OCI-LY7 (cell line): ENCODE results near the gene GDA. TPM values are rescaled to one million over a fixed set of nuclear protein-coding genes. Genes with fewer than 3 reads are reported as not detected.
A peak's percentile ranks its signal among the peaks of the same experiment; 100 is the strongest.

Experiments used
- BruUV-seq: library from RNA; stranded (reverse); fragments of 400-500 nt; replicated peaks from 2 replicates; lab custom pipeline; 2021; lab: Mats Ljungman, UMichigan
- CTCF ChIA-PET: fragments of 300-600 bp; sonication (Branson Sonifier 250); formaldehyde crosslinking; loops from one replicate; lab custom pipeline; 2022; ENCODE audit warnings: antibody characterized with exemption; ENCODE audit not compliant: unreplicated experiment; lab: Charles Lee
- POLR2A ChIA-PET: fragments of 300-600 bp; sonication (Branson Sonifier 250); formaldehyde crosslinking; loops from one replicate; lab custom pipeline; 2022; ENCODE audit warnings: antibody characterized with exemption; lab: Charles Lee
- DNase-seq: peaks from one replicate; pipeline ENCODE4 v3.0.0-alpha.2; 2015; ENCODE audit warnings: low spot score
- H2AFZ ChIP-seq: fragments of 200-600 bp; sonication (generic), shearing (Covaris generic); 2 replicates; pipeline ENCODE4 v1.6.1; 2014; ENCODE audit warnings: mild to moderate bottlenecking, antibody characterized with exemption, low read length, moderate library complexity
- H3K27ac ChIP-seq: fragments of 200-600 bp; sonication (generic); 2 replicates; pipeline ENCODE4 v1.5.1; 2014; ENCODE audit warnings: mixed run types, low read depth, mild to moderate bottlenecking, moderate library complexity, low read length, inconsistent platforms; ENCODE audit not compliant: poor library complexity, severe bottlenecking
- H3K36me3 ChIP-seq: fragments of 200-600 bp; sonication (generic); 2 replicates; pipeline ENCODE4 v1.6.1; 2014; ENCODE audit warnings: mild to moderate bottlenecking, antibody characterized with exemption, low read length, moderate library complexity, mixed read lengths; ENCODE audit not compliant: insufficient read depth
- H3K4me1 ChIP-seq: fragments of 200-600 bp; sonication (generic); 2 replicates; pipeline ENCODE4 v1.5.1; 2014; ENCODE audit warnings: mild to moderate bottlenecking, low read length; ENCODE audit not compliant: insufficient read depth, poor library complexity, severe bottlenecking
- H3K4me2 ChIP-seq: fragments of 200-600 bp; sonication (generic); 2 replicates; pipeline ENCODE4 v1.6.1; 2014; ENCODE audit warnings: mild to moderate bottlenecking, low read length
- H3K4me3 ChIP-seq: fragments of 200-600 bp; sonication (generic); 2 replicates; pipeline ENCODE4 v1.5.1; 2014; ENCODE audit warnings: mild to moderate bottlenecking, low read depth, low read length; ENCODE audit not compliant: poor library complexity, severe bottlenecking
- H3K79me2 ChIP-seq: fragments of 200-600 bp; sonication (generic); 2 replicates; pipeline ENCODE4 v1.6.1; 2016; ENCODE audit warnings: low read depth, mild to moderate bottlenecking, low read length, moderate library complexity, mixed read lengths; ENCODE audit not compliant: insufficient read depth
- H3K9me2 ChIP-seq: fragments of 200-600 bp; sonication (generic); 2 replicates; pipeline ENCODE4 v1.6.1; 2016; ENCODE audit warnings: mild to moderate bottlenecking, low read length, mixed read lengths; ENCODE audit not compliant: insufficient read depth
- H3K9me3 ChIP-seq: fragments of 200-600 bp; sonication (generic); 2 replicates; pipeline ENCODE4 v1.6.1; 2014; ENCODE audit warnings: mild to moderate bottlenecking, mixed run types, low read length, mixed read lengths
- H4K20me1 ChIP-seq: fragments of 200-600 bp; sonication (generic); 2 replicates; pipeline ENCODE4 v1.6.1; 2014; ENCODE audit warnings: mild to moderate bottlenecking, antibody characterized with exemption, low read length, moderate library complexity, mixed read lengths; ENCODE audit not compliant: insufficient read depth
- EZH2phosphoT487 ChIP-seq: fragments of 200-600 bp; sonication (generic); IDR thresholded peaks from 2 replicates; pipeline ENCODE4 v1.6.1; 2018; ENCODE audit warnings: low read depth, borderline replicate concordance, mild to moderate bottlenecking, mixed run types, antibody characterized with exemption, low read length, moderate library complexity, mixed read lengths
- intact Hi-C: fragments of 100-400 bp; cut with micrococcal nuclease; formaldehyde crosslinking; loops from one replicate; pipeline ENCODE4 v1.10.0; 2022; ENCODE audit not compliant: unreplicated experiment
- total RNA-seq, 2 experiments: library from RNA; depleted of rRNA in 1 of 2; stranded (reverse); fragments of >200 nt in 1 of 2; shearing (Covaris generic) in 1 of 2; gene quantifications; 2 replicates each; pipeline ENCODE4 v1.2.3, GENCODE V29; 2014 to 2022
- TF ChIP-seq, protein P1 (sequence below): fragments of 200-600 bp; sonication (generic); conservative IDR thresholded peaks from 2 replicates; pipeline ENCODE4 v1.5.1; 2014; ENCODE audit warnings: mild to moderate bottlenecking, antibody characterized with exemption, low read length, moderate library complexity, mixed read lengths

GDA gene
- total RNA-seq, 2 experiments from 2014 or later = not detected

GRCh38 chr9:72271613-72272478 lies 122.6 kb downstream of the GDA start:
- Histone ChIP-seq H4K20me1 (no peaks in the 10 kb centered on the region), H3K9me3 (no peaks in the 10 kb centered on the region), H2AFZ (no peak overlapping the region), H3K9me2 (no peaks in the 10 kb centered on the region), H3K36me3 (no peaks in the 10 kb centered on the region), H3K4me2 (no peak overlapping the region), H3K4me1 (no peaks in the 10 kb centered on the region), H3K79me2 (no peaks in the 10 kb centered on the region), H3K27ac (no peak overlapping the region), H3K4me3 (no peak overlapping the region)
- TF ChIP-seq, protein P1, sequence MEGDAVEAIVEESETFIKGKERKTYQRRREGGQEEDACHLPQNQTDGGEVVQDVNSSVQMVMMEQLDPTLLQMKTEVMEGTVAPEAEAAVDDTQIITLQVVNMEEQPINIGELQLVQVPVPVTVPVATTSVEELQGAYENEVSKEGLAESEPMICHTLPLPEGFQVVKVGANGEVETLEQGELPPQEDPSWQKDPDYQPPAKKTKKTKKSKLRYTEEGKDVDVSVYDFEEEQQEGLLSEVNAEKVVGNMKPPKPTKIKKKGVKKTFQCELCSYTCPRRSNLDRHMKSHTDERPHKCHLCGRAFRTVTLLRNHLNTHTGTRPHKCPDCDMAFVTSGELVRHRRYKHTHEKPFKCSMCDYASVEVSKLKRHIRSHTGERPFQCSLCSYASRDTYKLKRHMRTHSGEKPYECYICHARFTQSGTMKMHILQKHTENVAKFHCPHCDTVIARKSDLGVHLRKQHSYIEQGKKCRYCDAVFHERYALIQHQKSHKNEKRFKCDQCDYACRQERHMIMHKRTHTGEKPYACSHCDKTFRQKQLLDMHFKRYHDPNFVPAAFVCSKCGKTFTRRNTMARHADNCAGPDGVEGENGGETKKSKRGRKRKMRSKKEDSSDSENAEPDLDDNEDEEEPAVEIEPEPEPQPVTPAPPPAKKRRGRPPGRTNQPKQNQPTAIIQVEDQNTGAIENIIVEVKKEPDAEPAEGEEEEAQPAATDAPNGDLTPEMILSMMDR = peak; percentile 96
- no peak for TF ChIP-seq EZH2phosphoT487
- ChIA-PET CTCF (interaction anchor here (2.4 kb wide), 1 partner anchor 233 kb away, joined by 11 read pairs; no protein-coding TSS in a partner anchor), POLR2A (interaction anchor here (0.6 to 1.1 kb wide), 3 partner anchors 12 to 453 kb away, joined by 3 read pairs; no protein-coding TSS in a partner anchor)
- peak; percentile 60 for DNase-seq
- BruUV-seq = no TSS peak
- intact Hi-C loops = loop anchor here (1.0 to 5.0 kb wide), 2 partner anchors 70 to 233 kb away; no protein-coding TSS in a partner anchor

DNA sequence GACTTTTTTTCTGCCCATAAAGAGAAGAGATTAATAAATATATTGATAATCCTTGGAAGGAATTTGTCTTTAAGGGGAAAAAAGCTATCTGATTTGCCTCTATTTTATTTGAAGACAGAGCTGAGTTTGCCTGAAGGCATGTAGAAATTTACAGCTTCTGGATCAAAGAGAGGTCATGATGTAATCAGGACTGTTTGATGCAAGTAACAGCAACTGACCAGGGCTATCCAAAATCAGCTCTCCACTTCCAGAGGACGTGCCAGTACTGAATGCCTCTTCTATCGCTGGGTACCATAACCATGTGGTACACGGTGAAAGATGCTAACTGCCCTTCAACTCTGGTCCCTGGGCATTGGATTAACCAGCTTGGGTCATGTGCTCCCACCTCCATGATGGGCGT lies 125.2 kb downstream of the GDA start:
- Histone ChIP-seq H4K20me1 (no peaks in the 10 kb centered on the region), H3K27ac (no peak overlapping the region), H3K4me1 (no peaks in the 10 kb centered on the region), H3K36me3 (no peaks in the 10 kb centered on the region), H2AFZ (no peak overlapping the region), H3K79me2 (no peaks in the 10 kb centered on the region), H3K4me2 (no peak overlapping the region), H3K4me3 (no peak overlapping the region), H3K9me3 (no peaks in the 10 kb centered on the region), H3K9me2 (no peaks in the 10 kb centered on the region)
- ChIA-PET CTCF (no interaction called here), POLR2A (interaction anchor here (0.7 kb wide), 1 partner anchor 57 kb away, joined by 4 read pairs; no protein-coding TSS in a partner anchor)
- intact Hi-C loops = loop anchor here (5.0 kb wide), 1 partner anchor 72 kb away; no protein-coding TSS in a partner anchor
- DNase-seq = no peak
- no TSS peak for BruUV-seq
- no peak for TF ChIP-seq EZH2phosphoT487
- TF ChIP-seq, protein P1 = no peak
